HG02981 (cell line): ENCODE measurements around the gene RABGGTB.
"Not testable (repeated sequence)": the region's sequence is repeated elsewhere in the genome, so short reads cannot be mapped to it uniquely, and the experiment has no call there.

Experiments
- ATAC-seq: cut with Tn5 transposase; IDR thresholded peaks from one replicate; pipeline ENCODE4 v1.9.1; 2021; ENCODE audit warnings: mild to moderate bottlenecking, moderate library complexity; ENCODE audit not compliant: unreplicated experiment

The RABGGTB gene

DNA sequence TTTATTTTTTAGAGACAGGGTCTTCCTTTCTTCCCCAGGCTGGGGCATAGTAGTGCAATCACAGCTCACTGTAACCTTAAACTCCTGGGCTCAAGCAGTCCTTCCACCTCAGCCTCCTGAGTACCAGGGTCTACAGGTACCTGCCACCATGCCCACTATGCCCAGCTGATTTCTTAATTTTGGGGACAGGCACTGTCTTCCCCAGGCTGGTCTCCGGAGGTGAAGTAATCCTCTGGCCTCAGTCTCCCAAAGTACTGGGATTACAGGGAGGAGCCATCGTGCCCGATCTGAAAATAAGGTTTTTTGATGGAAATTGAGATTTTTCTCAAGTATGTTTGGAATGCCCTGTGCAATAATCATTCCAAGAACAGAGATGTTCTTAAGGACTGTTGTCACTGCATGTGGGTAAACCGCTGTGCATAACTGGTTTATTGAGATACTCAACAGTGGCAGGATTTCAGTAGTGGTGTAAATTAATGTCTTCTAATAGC lies 9.7 kb downstream of the RABGGTB start:
- ATAC-seq = no peak

DNA sequence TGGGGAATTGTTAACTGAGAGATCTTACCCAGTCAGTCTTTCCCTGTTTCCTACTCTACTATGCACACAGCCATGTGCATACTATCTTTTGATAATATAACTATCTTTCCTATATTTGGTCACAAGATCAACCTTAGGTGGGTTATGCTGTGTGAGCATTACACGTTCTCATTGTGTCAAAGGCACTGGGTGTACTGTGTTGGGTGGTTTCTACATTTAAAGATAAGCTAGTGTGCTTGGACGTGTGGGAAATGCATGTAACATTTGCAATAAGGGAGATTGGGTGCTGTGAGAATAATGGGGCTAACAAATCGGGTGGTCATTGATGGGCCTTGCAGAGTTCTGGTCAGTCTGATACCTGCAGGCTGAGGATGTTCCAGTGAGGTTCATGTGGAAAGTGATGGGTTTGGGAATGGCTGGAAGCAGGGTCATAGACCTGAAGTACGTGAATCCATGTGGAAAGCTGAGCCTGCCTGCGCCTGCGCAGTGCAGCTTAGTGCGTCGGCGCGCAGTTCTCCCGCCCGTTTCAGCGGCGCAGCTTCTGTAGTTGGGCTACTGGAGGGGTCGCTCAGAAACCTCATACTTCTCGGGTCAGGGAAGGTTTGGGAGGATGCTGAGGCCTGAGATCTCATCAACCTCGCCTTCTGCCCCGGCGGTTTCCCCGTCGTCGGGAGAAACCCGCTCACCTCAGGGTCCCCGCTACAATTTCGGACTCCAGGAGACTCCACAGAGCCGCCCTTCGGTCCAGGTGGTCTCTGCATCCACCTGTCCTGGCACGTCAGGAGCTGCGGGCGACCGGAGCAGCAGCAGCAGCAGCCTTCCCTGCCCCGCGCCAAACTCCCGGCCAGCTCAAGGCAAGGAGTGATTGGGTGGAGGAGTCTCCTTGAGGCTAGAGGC lies 10.6 kb downstream of the RABGGTB start, which contains the start of gene MSH4:
Gene MSH4, plus strand, starts transcription at position 507 of the 897 bp plus-strand sequence. Its CDS starts 104 bp downstream, at position 611.
- no peak for ATAC-seq

DNA sequence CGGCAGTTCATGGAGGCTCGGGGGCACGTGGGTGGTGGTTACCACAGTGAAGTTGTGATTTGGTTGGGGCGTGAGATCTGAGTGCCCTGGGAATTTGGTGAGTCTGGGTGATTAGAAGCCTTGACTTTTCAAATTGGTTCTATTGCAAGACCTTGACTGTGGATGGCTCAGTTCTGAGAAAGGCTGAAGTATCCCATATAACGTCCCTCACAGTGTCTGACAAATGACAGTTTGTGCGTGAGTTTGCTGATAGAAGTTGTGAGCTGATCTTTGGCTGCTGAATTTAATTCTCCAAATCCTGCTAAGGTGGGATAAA lies 11.2 kb downstream of the RABGGTB start:
- no peak for ATAC-seq

DNA sequence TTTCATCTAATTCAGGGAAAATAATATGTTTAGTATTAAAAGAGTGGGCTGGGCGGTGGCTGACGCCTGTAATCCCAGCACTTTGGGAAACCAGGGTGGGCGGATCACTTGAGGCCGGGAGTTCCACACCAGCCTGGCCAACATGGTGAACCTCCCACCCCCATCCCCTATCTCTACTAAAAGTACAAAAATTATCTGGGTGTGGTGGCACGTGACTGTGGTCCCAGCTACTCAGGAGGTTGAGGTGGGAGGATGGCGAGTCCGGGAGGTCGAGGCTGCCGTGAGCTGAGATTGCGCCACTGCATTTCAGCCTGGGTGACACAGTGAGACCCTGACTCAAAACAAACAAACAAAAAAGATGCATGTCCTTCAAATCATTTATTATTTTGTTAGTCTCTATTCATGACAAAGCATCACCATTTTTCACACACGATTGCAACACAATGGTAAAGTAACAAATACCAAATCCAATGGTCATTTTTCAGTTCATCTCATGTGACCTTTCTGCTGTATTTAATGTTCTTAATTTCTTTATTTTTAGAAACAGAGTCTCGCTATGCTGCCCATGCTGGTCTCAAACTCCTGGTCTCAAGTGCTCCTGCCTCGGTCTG lies 11.7 kb downstream of the RABGGTB start:
- no peak for ATAC-seq

DNA sequence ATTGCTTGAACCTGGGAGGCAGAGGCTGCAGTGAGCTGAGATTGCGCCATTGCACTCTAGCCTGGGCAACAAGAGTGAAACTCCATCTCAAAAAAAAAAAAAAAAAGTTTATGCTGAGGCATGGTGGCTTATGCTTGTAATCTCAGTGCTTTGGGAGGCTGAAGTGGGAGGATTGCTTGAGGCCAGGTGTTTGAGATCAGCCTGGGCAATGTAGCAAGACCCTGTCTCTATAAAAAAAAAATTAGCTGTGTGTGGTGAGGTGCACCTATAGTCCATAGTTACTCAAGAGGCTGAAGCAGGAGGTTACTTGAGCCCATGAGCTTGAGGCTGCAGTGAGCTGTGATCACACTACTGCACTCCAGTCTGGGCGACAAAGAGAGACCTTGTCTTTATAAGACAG lies 15.4 kb downstream of the RABGGTB start:
- not testable (repeated sequence) for ATAC-seq

DNA sequence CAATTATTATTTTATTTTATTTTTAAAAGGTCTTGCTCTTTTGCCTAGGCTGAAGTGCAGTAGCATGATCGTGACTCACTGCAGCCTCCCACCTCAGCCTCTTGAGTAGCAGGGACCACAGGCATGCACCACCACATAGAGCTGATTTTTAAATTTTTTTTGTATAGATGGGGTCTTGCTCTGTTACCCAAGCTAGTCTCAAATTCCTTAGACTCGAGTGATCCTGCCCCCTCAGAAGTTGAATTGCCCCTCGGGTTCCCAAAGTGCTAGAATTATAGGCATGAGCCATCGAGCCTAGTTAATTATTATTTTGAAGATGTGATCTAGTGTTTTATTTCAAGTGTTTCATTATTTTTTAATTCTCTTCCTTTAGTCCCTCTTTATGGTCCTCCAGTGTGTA lies 22.9 kb downstream of the RABGGTB start:
- ATAC-seq = no peak

DNA sequence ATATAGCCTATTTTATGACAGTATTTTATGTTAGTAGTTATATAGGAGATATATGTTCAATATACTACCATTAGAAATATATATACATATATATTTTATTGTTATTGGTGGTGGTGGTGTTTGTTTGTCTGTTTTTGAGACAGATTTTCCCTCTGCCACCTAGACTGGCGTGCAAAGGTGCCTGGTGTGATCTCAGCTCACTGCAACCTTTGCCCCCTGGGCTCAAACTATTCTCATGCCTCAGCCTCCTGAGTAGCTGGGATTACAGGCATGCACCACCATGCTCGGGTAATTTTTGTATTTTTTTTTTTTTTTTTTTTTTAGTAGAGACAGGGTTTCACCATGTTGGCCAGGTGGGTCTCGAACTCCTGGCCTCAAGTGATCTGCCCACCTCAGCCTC lies 24.1 kb downstream of the RABGGTB start:
- not testable (repeated sequence) for ATAC-seq

DNA sequence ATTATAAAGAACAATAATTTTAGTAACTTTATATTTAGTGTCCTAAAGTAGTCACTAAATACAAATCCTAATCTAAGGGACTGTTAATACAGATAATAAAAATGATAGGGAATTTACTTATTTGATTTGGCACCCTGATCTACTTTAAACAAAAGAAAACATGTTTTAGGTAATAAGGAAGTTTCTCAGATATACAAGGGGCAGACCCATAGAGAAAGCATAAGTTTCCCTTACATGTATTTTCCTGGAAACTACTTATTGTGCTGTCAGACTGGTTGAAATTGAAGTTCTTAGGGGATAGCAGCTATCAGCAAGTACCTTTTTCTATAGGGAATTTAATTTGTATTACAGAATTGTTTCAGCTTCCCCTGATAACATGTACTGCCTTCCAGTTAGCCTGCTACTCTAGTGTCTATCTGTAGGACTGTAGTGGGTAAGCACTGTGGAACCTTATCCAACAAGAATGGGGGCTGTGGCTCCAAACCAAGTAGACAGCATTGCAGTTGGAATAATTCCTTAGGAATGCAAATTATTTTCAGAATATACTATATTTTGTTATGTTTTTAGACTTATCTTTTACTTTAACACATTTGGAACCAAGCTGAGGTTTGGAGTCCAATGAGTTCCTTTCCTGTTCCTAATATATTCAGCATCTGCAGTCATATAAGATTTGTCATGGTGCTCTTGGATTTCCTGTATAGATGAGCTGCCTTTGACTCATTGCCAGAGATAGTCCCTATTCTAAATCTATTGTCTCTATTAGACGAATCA lies 25.3 kb downstream of the RABGGTB start:
- ATAC-seq = no peak

DNA sequence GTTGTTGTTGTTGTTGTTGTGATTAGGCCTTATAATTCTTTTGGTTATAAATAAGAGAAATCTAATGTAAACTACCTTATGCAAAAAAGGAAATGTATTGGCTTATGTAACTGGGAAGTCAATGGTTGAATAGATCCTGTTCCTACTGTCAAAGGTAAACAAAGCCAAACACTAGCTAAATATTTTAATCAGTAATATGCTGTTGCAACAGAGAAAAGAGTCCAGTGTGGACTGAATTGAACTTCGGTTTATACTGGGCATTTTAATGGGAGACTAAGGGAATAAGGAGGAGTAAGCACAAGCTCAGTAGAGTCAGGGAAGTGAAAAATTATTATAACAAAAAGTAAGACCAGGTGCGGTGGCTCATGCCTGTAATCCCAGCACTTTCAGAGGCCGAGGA lies 26.0 kb downstream of the RABGGTB start:
- no peak for ATAC-seq

DNA sequence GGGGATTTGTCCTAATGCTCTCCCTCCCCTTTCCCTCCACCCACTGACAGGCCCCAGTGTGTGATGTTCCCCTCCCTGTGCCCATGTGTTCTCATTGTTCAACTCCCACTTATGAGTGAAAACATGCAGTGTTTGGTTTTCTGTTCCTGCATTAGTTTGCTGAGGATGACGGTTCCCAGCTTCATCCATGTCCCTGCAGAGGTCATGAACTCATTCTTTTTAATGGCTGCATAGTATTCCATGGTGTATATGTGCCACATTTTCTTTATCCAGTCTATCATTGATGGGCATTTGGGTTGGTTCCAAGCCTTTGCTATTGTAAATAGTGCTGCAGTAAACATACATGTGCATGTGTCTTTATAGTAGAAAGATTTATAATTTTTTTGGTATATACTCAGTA lies 37.5 kb downstream of the RABGGTB start:
- not testable (repeated sequence) for ATAC-seq

DNA sequence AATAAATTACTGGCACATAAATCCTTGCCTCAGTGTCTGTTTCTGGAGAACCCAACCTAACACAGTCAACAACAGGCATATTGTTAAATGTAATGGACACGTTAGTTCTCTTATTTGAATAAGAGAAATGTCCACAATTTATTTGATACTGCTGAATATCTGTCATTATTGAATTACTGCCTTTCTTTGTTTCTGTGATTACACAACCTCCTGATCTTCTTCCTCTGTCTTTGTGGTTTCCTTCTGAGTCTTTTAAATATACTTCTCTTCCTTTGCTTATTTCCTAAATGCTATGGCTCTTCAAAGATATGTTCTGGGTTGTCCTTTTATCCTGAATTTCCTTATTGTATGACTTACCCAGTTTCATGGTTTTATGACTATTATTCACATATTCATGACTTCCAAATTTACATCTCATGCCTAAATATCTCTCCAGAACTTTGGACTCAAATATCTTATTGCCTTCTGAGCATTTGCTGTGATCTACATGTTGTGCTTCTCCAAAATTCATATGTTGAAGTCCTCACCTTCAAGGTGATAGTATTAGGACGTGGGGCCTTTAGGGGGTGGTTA lies 50.6 kb downstream of the RABGGTB start:
- ATAC-seq = no peak

DNA sequence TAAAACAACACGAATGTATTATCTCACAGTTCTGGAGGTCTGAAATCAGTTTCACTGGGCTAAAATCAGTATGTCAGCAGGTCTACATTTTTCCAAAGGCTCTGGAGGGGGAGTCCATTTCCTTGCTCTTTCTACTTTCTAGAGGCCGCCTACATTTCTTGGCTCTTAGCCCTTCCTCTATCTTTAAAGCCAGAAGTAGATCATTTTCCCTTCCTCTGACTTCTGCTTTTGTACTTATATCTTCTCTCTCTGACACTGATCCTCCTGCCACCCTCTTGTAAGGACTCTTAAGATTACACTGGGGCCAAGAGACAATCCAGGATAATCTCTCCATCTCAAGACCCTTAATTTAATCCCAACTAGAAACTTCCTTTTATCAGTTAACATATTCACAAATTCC lies 52.0 kb downstream of the RABGGTB start:
- no peak for ATAC-seq

DNA sequence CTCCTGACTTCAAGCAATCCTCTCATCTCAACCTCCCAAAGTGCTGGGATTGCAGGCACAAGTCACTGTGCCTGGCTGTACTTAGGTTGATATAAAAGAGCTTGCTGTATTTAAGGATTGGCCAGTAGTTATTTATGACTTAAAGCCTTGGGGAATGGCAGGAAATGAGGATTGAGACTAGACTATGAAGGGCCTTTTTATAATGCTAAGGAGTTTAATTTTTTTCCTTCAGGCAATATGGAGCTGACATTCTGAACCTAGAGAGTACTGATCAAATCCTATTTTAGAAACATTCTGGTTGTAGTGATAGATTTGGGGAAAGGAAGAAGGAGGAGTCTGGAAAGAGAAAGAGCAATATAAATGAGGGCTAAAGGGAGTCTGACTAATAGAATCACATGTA lies 55.4 kb downstream of the RABGGTB start:
- ATAC-seq = no peak
